Measurements from ENCODE around the gene GSG1L2.

Gene GSG1L2

DNA sequence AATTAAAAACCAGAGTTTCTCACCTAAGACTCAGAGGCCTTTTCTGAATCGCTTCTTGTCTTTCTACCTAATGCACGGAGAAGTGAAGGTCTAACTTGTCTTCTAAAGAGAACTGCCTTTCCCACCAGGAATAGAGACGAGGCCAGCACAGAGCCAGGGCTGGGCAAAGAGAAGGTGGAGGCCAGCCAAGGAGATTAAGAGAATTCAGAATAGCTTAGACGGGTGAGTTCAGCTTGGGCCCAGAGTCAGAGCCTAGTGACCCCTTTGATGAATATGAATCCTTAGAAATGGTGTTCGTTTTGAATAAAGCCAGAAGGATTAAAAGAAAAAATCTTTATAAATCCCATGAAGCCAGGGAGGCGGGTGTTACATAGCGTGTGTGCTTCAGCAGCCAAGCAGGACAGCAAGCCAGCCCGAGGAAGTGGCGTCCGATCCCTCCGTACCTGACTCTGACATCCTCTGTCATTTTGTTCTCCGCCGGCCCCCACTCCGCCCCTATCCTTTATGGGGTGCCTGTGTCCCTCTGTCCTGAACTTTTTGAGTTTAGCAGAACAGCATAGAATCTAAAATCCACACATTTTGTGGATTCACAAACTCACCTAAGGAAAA, 7.4 kb downstream of the GSG1L2 start:
- Histone ChIP-seq H2BK120ac (ENCODE audit: low read depth, low read length) (no peak overlapping the region), H3K9ac (ENCODE audit: low read length) (no peak overlapping the region), H2BK5ac (ENCODE audit: low read depth, low read length, poor library complexity, severe bottlenecking) (no peak overlapping the region), H2BK12ac (ENCODE audit: low read length in 2 of 2) (no peak overlapping the region), H3K14ac (ENCODE audit: low read length in 2 of 2) (no peak overlapping the region), H3K9me3 (ENCODE audit: control insufficient read depth, low read length) (no peaks in the 10 kb centered on the region), H3K4ac (ENCODE audit: low read depth in 1 of 2, low read length in 2 of 2) (no peak overlapping the region), H4K8ac (ENCODE audit: low read length) (no peak overlapping the region), H2BK15ac (ENCODE audit: low read depth, poor library complexity, severe bottlenecking) (no peak overlapping the region), H3K4me3 (ENCODE audit: insufficient read depth in 1 of 2, low read depth in 1 of 2, low read length in 2 of 2) (no peak overlapping the region), H2AK5ac (ENCODE audit: low read length, severe bottlenecking) (no peak overlapping the region), H3K23ac (ENCODE audit: low read length in 2 of 2) (no peak overlapping the region), H3K4me1 (ENCODE audit: control insufficient read depth, insufficient read depth, low read depth, low read length) (no peaks in the 10 kb centered on the region), H3K36me3 (ENCODE audit: control insufficient read depth in 1 of 2, insufficient read depth in 2 of 2, low read depth in 1 of 2, low read length in 2 of 2) (no peaks in the 10 kb centered on the region), H3K4me2 (ENCODE audit: low read length, poor library complexity, severe bottlenecking) (no peak overlapping the region), H4K91ac (ENCODE audit: low read length) (no peak overlapping the region), H3K18ac (ENCODE audit: low read depth in 1 of 2, low read length in 2 of 2) (no peak overlapping the region), H2AFZ (ENCODE audit: low read depth, low read length) (no peak overlapping the region), H3K79me1 (replicated peaks; ENCODE audit: low read length, poor library complexity, severe bottlenecking) (no peaks in the 10 kb centered on the region), H3K27me3 (ENCODE audit: control insufficient read depth in 1 of 2, insufficient read depth in 1 of 2, low read length in 2 of 2) (peaks cover 0 to 15% of the 10 kb centered on the region in 2 experiments), H3K27ac (ENCODE audit: low read length, poor library complexity, severe bottlenecking) (no peak overlapping the region)
- DNase-seq = no peak
- 83% methylated on average over 14 of the region's 14 CpGs for WGBS

DNA sequence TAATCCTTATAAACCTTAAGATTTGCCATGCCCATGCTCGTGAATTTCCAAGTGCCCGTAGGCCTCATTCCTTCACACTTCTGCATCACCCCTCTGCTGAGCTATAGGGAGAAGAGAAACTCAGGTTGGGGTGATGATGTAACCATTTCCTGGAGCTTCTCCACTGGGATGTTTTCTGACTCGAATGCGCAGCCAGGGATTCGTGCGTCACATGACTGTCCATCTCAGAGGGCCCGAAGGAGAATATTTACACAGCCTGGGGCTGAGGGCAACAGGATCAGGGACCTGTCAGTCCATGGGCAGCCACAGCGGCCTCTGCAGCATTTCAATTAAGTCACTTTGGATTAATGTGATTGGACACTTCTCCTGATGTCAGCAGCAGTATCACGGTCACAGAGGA, 8.7 kb downstream of the GSG1L2 start:
- Histone ChIP-seq H3K79me1 (replicated peaks; ENCODE audit: low read length, poor library complexity, severe bottlenecking) (no peaks in the 10 kb centered on the region), H4K91ac (ENCODE audit: low read length) (no peak overlapping the region)

DNA sequence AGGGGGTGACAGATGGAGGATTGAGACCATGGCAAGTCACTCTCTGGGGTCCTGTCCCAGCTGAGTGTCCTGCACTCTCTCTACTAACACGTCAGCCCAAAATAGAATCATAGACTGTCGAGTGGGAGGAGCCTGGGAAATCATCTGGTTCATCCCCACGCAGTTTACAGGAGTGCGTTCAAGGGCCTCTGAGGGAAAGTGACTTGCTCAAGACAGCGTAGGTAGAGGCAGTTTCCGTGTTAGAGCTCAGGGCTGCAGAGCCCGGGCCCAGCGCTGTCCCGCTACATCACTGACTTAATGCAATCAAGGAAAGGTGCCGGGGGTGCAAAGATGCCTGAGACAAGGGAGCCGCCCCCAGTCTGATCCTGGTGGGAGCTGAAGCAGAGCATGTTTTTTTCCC, 10.3 kb downstream of the GSG1L2 start:
- 52% methylated on average over 11 of the region's 11 CpGs for WGBS
- DNase-seq = no peak

More for the DNA sequence above, 8.7 kb downstream of the GSG1L2 start:
- Histone ChIP-seq H3K9ac (ENCODE audit: low read length) (no peak overlapping the region), H2AFZ (ENCODE audit: low read depth, low read length) (no peak overlapping the region), H3K23ac (ENCODE audit: low read length in 2 of 2) (no peak overlapping the region), H2BK120ac (ENCODE audit: low read depth, low read length) (no peak overlapping the region), H2AK5ac (ENCODE audit: low read length, severe bottlenecking) (no peak overlapping the region), H3K27me3 (ENCODE audit: control insufficient read depth in 1 of 2, insufficient read depth in 1 of 2, low read length in 2 of 2) (peaks cover 0 to 19% of the 10 kb centered on the region in 2 experiments), H2BK5ac (ENCODE audit: low read depth, low read length, poor library complexity, severe bottlenecking) (no peak overlapping the region), H2BK15ac (ENCODE audit: low read depth, poor library complexity, severe bottlenecking) (no peak overlapping the region), H3K4ac (ENCODE audit: low read depth in 1 of 2, low read length in 2 of 2) (no peak overlapping the region), H3K36me3 (ENCODE audit: control insufficient read depth in 1 of 2, insufficient read depth in 2 of 2, low read depth in 1 of 2, low read length in 2 of 2) (no peaks in the 10 kb centered on the region), H3K14ac (ENCODE audit: low read length in 2 of 2) (no peak overlapping the region), H3K9me3 (ENCODE audit: control insufficient read depth, low read length) (no peaks in the 10 kb centered on the region), H3K27ac (ENCODE audit: low read length, poor library complexity, severe bottlenecking) (no peak overlapping the region), H3K18ac (ENCODE audit: low read depth in 1 of 2, low read length in 2 of 2) (no peak overlapping the region), H3K4me2 (ENCODE audit: low read length, poor library complexity, severe bottlenecking) (no peak overlapping the region), H3K4me1 (ENCODE audit: control insufficient read depth, insufficient read depth, low read depth, low read length) (no peaks in the 10 kb centered on the region), H3K4me3 (ENCODE audit: insufficient read depth in 1 of 2, low read depth in 1 of 2, low read length in 2 of 2) (no peak overlapping the region), H4K8ac (ENCODE audit: low read length) (no peak overlapping the region), H2BK12ac (ENCODE audit: low read length in 2 of 2) (no peak overlapping the region)
- no peak for DNase-seq
- WGBS = 91% methylated on average over 7 of the region's 9 CpGs

DNA sequence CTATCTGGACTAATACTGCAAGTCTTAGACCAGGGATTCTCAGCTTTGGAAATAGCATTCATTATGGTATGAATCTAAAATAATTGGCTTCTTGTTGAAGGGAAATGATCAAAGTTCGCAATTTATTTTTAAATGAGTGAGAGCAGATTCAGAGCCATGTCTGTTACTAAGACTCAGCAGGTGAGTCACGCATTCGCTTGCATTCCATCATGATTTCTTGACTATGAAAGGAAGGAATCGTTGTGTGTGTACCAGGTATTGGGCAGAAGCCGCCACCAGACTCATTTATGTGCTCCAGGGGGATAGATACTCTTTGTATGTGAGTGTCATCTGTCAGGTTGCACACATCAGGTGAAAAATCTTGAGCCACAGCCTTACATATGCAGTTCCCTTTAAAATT, 10.8 kb downstream of the GSG1L2 start:
- DNase-seq = no peak
- Histone ChIP-seq H3K79me1 (replicated peaks; ENCODE audit: low read length, poor library complexity, severe bottlenecking) (no peaks in the 10 kb centered on the region), H3K4me3 (ENCODE audit: insufficient read depth in 1 of 2, low read depth in 1 of 2, low read length in 2 of 2) (no peak overlapping the region), H4K8ac (ENCODE audit: low read length) (no peak overlapping the region), H2BK15ac (ENCODE audit: low read depth, poor library complexity, severe bottlenecking) (no peak overlapping the region), H3K27me3 (ENCODE audit: control insufficient read depth in 1 of 2, insufficient read depth in 1 of 2, low read length in 2 of 2) (peaks cover 0 to 15% of the 10 kb centered on the region in 2 experiments), H3K9ac (ENCODE audit: low read length) (no peak overlapping the region), H3K14ac (ENCODE audit: low read length in 2 of 2) (no peak overlapping the region), H4K91ac (ENCODE audit: low read length) (no peak overlapping the region), H3K4me2 (ENCODE audit: low read length, poor library complexity, severe bottlenecking) (no peak overlapping the region), H2AK5ac (ENCODE audit: low read length, severe bottlenecking) (no peak overlapping the region), H2BK5ac (ENCODE audit: low read depth, low read length, poor library complexity, severe bottlenecking) (no peak overlapping the region), H3K4me1 (ENCODE audit: control insufficient read depth, insufficient read depth, low read depth, low read length) (no peaks in the 10 kb centered on the region), H2BK12ac (ENCODE audit: low read length in 2 of 2) (no peak overlapping the region), H2BK120ac (ENCODE audit: low read depth, low read length) (no peak overlapping the region), H2AFZ (ENCODE audit: low read depth, low read length) (no peak overlapping the region), H3K27ac (ENCODE audit: low read length, poor library complexity, severe bottlenecking) (no peak overlapping the region), H3K23ac (ENCODE audit: low read length in 2 of 2) (no peak overlapping the region), H3K4ac (ENCODE audit: low read depth in 1 of 2, low read length in 2 of 2) (no peak overlapping the region), H3K9me3 (ENCODE audit: control insufficient read depth, low read length) (no peaks in the 10 kb centered on the region), H3K18ac (ENCODE audit: low read depth in 1 of 2, low read length in 2 of 2) (no peak overlapping the region), H3K36me3 (ENCODE audit: control insufficient read depth in 1 of 2, insufficient read depth in 2 of 2, low read depth in 1 of 2, low read length in 2 of 2) (no peaks in the 10 kb centered on the region)
- 82% methylated on average over 5 of the region's 5 CpGs for WGBS

More for the DNA sequence above, 10.3 kb downstream of the GSG1L2 start:
- H2BK12ac ChIP-seq (ENCODE audit: low read length in 2 of 2) = no peak overlapping the region
- H3K14ac ChIP-seq (ENCODE audit: low read length in 2 of 2) = no peak overlapping the region
- H4K91ac ChIP-seq (ENCODE audit: low read length) = no peak overlapping the region
- H3K27ac ChIP-seq (ENCODE audit: low read length, poor library complexity, severe bottlenecking) = no peak overlapping the region
- no peak overlapping the region for H2AK5ac ChIP-seq (ENCODE audit: low read length, severe bottlenecking)
- H3K9ac ChIP-seq (ENCODE audit: low read length) = no peak overlapping the region
- no peak overlapping the region for H3K4ac ChIP-seq (ENCODE audit: low read depth in 1 of 2, low read length in 2 of 2)
- H3K4me2 ChIP-seq (ENCODE audit: low read length, poor library complexity, severe bottlenecking) = no peak overlapping the region
- no peaks in the 10 kb centered on the region for H3K4me1 ChIP-seq (ENCODE audit: control insufficient read depth, insufficient read depth, low read depth, low read length)
- H2BK5ac ChIP-seq (ENCODE audit: low read depth, low read length, poor library complexity, severe bottlenecking) = no peak overlapping the region
- no peak overlapping the region for H2AFZ ChIP-seq (ENCODE audit: low read depth, low read length)
- no peaks in the 10 kb centered on the region for H3K36me3 ChIP-seq (ENCODE audit: control insufficient read depth in 1 of 2, insufficient read depth in 2 of 2, low read depth in 1 of 2, low read length in 2 of 2)
- H3K79me1 ChIP-seq (replicated peaks; ENCODE audit: low read length, poor library complexity, severe bottlenecking) = no peaks in the 10 kb centered on the region
- no peaks in the 10 kb centered on the region for H3K9me3 ChIP-seq (ENCODE audit: control insufficient read depth, low read length)
- no peak overlapping the region for H3K23ac ChIP-seq (ENCODE audit: low read length in 2 of 2)
- H3K27me3 ChIP-seq (ENCODE audit: control insufficient read depth in 1 of 2, insufficient read depth in 1 of 2, low read length in 2 of 2) = peaks cover 0 to 15% of the 10 kb centered on the region in 2 experiments
- no peak overlapping the region for H2BK120ac ChIP-seq (ENCODE audit: low read depth, low read length)
- H3K18ac ChIP-seq (ENCODE audit: low read depth in 1 of 2, low read length in 2 of 2) = no peak overlapping the region
- H3K4me3 ChIP-seq (ENCODE audit: insufficient read depth in 1 of 2, low read depth in 1 of 2, low read length in 2 of 2) = no peak overlapping the region
- H2BK15ac ChIP-seq (ENCODE audit: low read depth, poor library complexity, severe bottlenecking) = no peak overlapping the region
- H4K8ac ChIP-seq (ENCODE audit: low read length) = no peak overlapping the region

Data from mesenchymal stem cell (in vitro differentiated cells and primary cell).